HCT116 (cell line): Measurements from ENCODE around the gene NEDD4.

Source experiments
- ATF3 ChIP-seq: IDR thresholded peaks from 2 replicates; pipeline ENCODE4 v1.6.1; 2012
- CBX3 ChIP-seq: IDR thresholded peaks from 2 replicates; pipeline ENCODE4 v1.6.1; 2012; ENCODE audit warnings: low read depth
- CEBPB ChIP-seq: IDR thresholded peaks from 2 replicates; pipeline ENCODE4 v1.6.1; 2012; ENCODE audit warnings: low read depth
- CTCF ChIP-seq, 3 experiments: fragments of 200-600 bp in 1 of 3; sonication (generic) in 1 of 3; IDR thresholded peaks in 2 of 3; conservative IDR thresholded peaks in 1 of 3; 2 replicates each; pipeline ENCODE4 v1.5.1; 2012 to 2017; ENCODE audit warnings: low read depth in 2 of 3, low read length in 2 of 3, antibody characterized with exemption in 1 of 3, borderline replicate concordance in 1 of 3, control low read depth in 1 of 3, mild to moderate bottlenecking in 1 of 3, mixed read lengths in 1 of 3, mixed run types in 1 of 3, moderate library complexity in 1 of 3; ENCODE audit not compliant: insufficient read depth in 1 of 3
- EZH2 ChIP-seq: fragments of 200-600 bp; sonication (generic); IDR thresholded peaks from 2 replicates; pipeline ENCODE4 v1.6.1; 2017; ENCODE audit warnings: antibody characterized with exemption, mixed run types
- EZH2phosphoT487 ChIP-seq: fragments of 200-600 bp; IDR thresholded peaks from 2 replicates; pipeline ENCODE4 v1.6.1; 2018; ENCODE audit warnings: antibody characterized with exemption, borderline replicate concordance
- FOSL1 ChIP-seq: IDR thresholded peaks from 2 replicates; pipeline ENCODE4 v1.6.1; 2012; ENCODE audit warnings: low read depth
- POLR2A ChIP-seq: IDR thresholded peaks from 2 replicates; pipeline ENCODE4 v1.7.0; 2011; ENCODE audit warnings: borderline replicate concordance; ENCODE audit not compliant: insufficient read depth, insufficient read length; ENCODE audit errors: extremely low read depth
- POLR2AphosphoS5 ChIP-seq: IDR thresholded peaks from 2 replicates; pipeline ENCODE4 v1.6.1; 2011; ENCODE audit warnings: mild to moderate bottlenecking, low read depth, low read length, moderate library complexity
- RAD21 ChIP-seq: IDR thresholded peaks from 2 replicates; pipeline ENCODE4 v1.6.1; 2012; ENCODE audit warnings: low read depth, mild to moderate bottlenecking
- YY1 ChIP-seq: IDR thresholded peaks from 2 replicates; pipeline ENCODE4 v1.6.1; 2011; ENCODE audit warnings: low read length, low read depth, moderate library complexity, mild to moderate bottlenecking; ENCODE audit not compliant: insufficient replicate concordance; ENCODE audit errors: extremely low read depth

GRCh38 chr15:55868707-55869106 lies 124.7 kb downstream of the NEDD4 start:
- no peak for TF ChIP-seq CEBPB
- no peak for TF ChIP-seq CTCF (IDR thresholded peaks at IDR 0.05 in 2 of 3, conservative IDR thresholded peaks at IDR 0.05 in 1 of 3; ENCODE audit: borderline replicate concordance in 1 of 3, insufficient read depth in 1 of 3, low read depth in 2 of 3, low read length in 2 of 3)
- TF ChIP-seq ATF3, result no peak
- no peak for TF ChIP-seq POLR2AphosphoS5
- TF ChIP-seq EZH2phosphoT487, result no peak
- TF ChIP-seq EZH2, result no peak
- TF ChIP-seq CBX3, result no peak
- no peak for TF ChIP-seq RAD21
- no peak for TF ChIP-seq POLR2A
- no peak for TF ChIP-seq YY1
- no peak for TF ChIP-seq FOSL1
